ENCODE results near the gene PTPRO.

- TF ChIP-seq, protein P1, sequence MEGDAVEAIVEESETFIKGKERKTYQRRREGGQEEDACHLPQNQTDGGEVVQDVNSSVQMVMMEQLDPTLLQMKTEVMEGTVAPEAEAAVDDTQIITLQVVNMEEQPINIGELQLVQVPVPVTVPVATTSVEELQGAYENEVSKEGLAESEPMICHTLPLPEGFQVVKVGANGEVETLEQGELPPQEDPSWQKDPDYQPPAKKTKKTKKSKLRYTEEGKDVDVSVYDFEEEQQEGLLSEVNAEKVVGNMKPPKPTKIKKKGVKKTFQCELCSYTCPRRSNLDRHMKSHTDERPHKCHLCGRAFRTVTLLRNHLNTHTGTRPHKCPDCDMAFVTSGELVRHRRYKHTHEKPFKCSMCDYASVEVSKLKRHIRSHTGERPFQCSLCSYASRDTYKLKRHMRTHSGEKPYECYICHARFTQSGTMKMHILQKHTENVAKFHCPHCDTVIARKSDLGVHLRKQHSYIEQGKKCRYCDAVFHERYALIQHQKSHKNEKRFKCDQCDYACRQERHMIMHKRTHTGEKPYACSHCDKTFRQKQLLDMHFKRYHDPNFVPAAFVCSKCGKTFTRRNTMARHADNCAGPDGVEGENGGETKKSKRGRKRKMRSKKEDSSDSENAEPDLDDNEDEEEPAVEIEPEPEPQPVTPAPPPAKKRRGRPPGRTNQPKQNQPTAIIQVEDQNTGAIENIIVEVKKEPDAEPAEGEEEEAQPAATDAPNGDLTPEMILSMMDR (IDR thresholded peaks at IDR 0.05), result no peak
- no peak for TF ChIP-seq POLR2A (IDR thresholded peaks at IDR 0.05)
These were observed 82.2 kb downstream of the PTPRO start for GRCh38 chr12:15404485-15404884.

Data from body of pancreas (tissue), 4 donors.